ENCODE measurements around the gene GOLGA8B.
"Not testable (repeated sequence)": the region's sequence is repeated elsewhere in the genome, so short reads cannot be mapped to it uniquely, and the experiment has no call there.

GRCh38 chr15:34543860-34544649, 39.4 kb downstream of the GOLGA8B start:
- not testable (repeated sequence) for TF ChIP-seq POLR2A (IDR thresholded peaks at IDR 0.05; ENCODE audit: low read length); GATA1 (IDR thresholded peaks at IDR 0.05; ENCODE audit: low read depth, low read length)

All from erythroblast (primary cell).